Activated T-cell treated with anti-CD3 and anti-CD28 coated beads, Interleukin-2, amount 50 U/mL, for 48 hours (primary cell): ENCODE results near the gene NFKB1.

Source experiments
- DNase-seq, 2 experiments: peaks; one replicate each; pipeline ENCODE4 v3.0.0-alpha.2; 2020

Gene NFKB1

DNA sequence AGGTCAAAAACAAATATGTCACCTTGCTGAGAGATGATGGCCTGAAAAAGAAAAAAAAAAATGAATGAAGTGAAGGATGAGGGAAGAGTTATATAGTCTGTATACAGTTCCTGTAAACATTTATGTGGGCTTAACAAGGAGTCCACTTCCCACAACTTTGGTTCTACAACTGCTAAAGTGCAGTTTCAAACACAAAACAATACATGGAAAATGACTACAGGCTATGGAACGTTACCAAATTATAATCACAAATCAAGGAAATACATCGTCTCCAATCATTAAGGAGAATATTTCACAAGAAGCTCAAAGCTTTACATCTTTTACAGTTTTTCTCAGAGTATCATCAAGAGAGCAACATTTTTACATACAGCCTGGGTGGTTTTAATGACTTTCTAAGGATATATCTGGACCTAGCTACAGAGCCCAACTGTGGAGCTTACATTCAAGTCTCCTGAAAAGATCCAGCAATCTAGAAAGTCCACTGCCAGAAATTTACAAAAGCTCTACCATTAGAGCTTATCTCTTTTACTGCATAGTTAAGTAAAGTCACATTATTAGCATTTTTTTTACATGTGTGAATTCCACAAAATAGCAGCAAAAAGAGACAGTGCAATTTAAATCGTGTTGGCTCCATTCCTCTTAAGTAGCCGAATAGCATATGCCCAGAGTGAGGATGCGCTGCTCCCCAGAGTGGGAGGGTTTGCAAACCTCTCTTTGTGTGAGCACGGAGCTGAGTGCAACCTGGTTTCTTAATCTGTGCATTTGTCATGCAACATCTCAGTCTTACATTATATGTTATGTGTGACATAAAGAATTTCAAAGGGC is 131.3 kb downstream of the NFKB1 start:
- DNase-seq: no peak

GRCh38 chr4:102633100-102633499 is 131.9 kb downstream of the NFKB1 start:
- DNase-seq: no peak

- DNase-seq: no peak
Measured at GRCh38 chr4:102637391-102637790, 136.2 kb downstream of the NFKB1 start.

DNA sequence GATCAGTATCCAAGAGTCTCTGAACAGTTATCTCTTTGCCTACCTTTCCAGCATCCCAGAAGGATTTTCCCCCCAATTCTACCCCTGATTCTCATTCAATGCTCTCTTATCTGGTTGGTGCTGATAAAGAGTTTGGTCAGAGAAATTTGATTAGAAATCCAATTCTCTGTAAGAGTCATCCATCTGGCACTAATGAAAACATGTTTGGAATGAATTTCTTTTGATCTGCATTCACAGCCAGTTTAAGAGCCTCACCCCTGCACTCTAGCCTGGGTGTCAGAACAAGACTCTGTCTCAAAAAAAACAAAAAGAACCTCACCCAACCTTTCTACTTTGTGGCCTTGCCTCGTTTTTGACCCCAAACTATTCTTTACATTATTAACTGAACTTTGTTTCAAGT is 137.5 kb downstream of the NFKB1 start:
- no peak for DNase-seq

- DNase-seq: no peak
Measured at GRCh38 chr4:102639598-102639997, 138.4 kb downstream of the NFKB1 start.

DNA sequence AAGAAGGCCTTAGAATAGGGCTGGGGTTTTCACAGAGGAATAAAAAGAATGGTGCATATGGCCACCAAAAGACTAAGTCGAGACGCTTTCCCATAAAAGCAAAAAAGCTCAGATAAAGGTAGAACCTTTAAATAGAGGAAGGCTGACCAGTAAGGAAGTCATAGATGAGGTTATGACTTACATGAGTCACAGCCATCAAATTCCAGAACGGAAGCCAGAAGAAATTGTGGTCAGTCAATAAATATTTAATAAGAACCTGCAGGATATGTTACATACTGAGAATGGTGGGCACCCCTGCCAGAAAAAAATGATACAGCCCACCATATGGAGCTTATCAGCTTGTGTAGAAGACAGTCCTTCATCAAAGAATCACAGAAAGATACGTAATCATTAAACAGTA is 139.5 kb downstream of the NFKB1 start:
- DNase-seq: no peak

GRCh38 chr4:102641793-102642192 is 140.6 kb downstream of the NFKB1 start:
- no peak for DNase-seq

DNA sequence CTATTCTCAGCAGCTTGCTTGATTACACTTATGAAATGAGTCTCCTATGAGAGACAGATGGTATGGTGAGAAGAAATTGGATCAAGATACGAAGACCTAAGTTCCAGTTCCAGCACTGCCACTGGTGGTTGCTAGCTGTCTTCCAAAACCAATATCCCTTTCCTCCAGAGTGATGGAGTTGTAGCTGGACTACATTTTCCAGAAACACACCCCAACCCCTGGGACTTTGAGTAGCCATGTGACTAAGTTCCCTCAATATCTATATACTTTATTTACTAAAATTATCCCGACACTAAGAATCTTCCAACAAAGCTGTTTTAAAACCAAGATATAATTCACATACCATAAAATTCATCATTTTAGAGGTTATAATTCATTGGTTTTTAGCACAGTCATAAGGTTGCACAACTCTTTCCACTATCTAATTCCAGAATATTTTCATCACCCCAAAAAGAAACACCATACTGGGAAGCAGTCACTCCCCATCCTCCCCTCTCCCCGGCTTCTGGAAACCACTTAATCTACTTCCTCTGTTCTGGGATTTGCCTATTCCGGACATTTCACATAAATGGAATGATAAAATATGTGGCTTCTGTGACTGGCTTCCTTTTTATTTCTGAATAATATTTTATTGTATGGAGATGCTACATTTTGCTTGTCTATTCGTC is 141.6 kb downstream of the NFKB1 start:
- DNase-seq: no peak

- no peak for DNase-seq
Measured at GRCh38 chr4:102647117-102647516, 146.0 kb downstream of the NFKB1 start.

DNA sequence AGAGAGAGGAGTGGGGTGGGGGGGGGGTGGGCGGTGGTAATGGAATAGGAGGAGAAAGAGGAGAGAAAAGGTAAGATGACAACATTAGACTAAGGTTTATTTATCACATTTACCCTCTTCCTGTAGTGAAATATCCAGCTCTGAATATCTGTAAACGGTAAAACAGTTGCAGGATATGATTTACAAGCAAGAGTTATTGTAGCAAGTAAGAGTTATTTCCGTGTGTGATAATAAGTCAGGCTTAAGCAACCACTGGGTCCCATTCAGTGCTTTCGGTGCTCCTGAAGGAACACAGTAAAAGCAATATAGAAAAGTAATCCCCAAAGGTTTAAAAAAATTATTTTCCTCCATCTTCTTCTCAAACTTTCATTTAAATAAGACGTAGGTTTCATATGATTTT is 156.0 kb downstream of the NFKB1 start:
- DNase-seq: no peak

GRCh38 chr4:102663073-102663472 is 161.9 kb downstream of the NFKB1 start:
- DNase-seq: no peak

DNA sequence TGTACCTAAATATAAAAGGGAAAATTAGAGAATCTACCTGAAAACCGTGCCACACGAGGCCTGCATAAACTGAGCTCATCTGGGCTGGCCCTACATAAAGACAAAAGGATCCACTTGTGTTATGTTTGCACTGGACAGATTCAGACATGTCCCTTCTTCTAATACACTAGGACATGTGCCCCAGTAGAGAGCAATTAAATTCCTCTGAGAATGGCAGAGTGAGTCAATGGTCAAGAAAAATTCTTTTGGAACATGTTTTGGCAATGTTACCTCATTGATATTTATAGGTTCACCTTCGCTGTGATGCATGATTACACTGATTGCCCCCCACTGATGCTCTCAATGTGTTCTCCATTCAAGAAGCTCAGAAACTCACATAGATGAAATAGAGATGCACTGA is 164.4 kb downstream of the NFKB1 start:
- DNase-seq: no peak
